Activated CD4-positive, alpha-beta T cell treated with anti-CD3 and anti-CD28 coated beads for 4 hours (primary cell): ENCODE results near the gene PATE4.

Source experiments
- DNase-seq, 2 donors: peaks; one replicate each; pipeline ENCODE4 v3.0.0-alpha.2; 2020

Gene PATE4

GRCh38 chr11:125887373-125888324 lies 54.5 kb downstream of the PATE4 start, which contains the start of gene HYLS1:
Gene HYLS1, plus strand, starts transcription at chr11:125887668. Its CDS starts 11,701 bp downstream, at chr11:125899369.
- DNase-seq: peak; percentile 87 to 91
